ENCODE results near the gene ZNF385D.

The ZNF385D gene, protein sequence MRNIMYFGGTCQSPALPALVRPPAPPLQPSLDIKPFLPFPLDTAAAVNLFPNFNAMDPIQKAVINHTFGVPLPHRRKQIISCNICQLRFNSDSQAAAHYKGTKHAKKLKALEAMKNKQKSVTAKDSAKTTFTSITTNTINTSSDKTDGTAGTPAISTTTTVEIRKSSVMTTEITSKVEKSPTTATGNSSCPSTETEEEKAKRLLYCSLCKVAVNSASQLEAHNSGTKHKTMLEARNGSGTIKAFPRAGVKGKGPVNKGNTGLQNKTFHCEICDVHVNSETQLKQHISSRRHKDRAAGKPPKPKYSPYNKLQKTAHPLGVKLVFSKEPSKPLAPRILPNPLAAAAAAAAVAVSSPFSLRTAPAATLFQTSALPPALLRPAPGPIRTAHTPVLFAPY

GRCh38 chr3:21750831-21751391, at the start of gene ZNF385D:
ZNF385D (minus strand) TSS chr3:21751210; CDS start chr3:21750916, 294 bp downstream.
- no peak for DNase-seq (ENCODE audit: low read depth in 3 of 3)

DNA sequence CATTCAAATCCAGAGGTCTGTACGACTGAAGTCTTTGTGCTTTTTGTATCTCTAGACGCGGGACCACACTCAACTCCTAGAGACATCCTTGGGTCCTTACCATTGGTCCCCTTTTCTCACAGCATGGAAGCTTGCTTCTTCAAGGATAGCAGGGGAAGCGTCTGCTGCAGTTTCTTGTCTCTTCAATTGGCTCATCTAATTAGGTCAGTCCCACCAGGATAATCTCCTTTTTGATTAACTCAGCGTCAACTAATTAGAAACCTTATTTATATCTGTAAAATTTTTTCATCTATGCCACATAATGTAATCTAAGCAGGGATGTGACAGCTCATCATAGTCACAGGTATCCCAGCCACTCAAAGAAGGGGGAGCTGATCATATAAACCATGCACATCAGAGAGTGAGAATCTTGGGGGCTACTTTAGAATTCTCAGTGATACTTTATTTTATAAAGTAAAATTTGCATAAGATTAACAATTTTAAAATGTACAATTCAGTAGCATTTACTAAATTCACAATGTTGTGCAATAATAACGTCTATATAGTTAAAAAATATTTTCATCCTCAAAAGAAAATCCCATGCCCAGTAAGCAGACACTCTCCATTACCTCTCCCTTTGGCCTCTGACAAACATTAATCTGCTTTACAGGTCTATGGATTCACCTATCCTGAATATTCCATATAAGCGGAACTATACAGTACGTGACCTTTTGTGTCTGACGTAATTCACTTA, 47.5 kb upstream of the ZNF385D start:
- DNase-seq (ENCODE audit: low read depth in 3 of 3): no peak

GRCh38 chr3:21795921-21796320, 44.9 kb upstream of the ZNF385D start:
- no peak for DNase-seq (ENCODE audit: low read depth in 3 of 3)

DNA sequence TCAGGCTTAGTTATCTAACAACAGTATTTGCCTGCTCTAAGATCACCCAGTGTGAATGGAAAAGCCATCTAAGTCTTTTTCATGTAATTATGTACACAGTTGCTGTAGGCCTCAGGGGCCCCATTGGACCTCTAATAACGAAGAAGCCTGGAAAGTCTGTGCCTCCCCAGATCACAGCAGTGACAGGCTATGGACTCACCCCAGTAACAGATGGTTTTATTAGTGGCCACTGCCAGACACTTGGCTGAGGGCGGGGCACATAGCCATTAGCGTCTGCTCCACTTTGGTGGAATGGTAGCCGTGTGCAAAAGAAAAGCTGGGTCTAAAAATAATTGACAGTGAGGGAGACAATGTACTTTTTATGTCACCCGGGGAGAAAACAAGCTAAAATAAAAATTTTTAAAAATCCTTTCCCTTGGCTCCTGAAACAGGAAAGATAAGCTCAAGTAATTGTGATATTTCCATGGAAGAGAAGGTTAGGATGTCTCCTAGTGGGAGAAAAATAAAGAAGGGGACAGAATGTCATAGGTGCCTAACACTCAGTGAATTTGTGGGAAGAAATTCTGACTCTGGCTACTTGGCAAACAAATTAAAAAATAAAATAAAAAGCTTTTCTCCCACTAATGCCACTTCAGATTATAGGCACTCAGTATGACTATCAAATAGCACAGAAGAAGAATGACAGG, 44.3 kb upstream of the ZNF385D start:
- DNase-seq (ENCODE audit: low read depth in 3 of 3): no peak

- DNase-seq (ENCODE audit: low read depth in 3 of 3): no peak
Measured at GRCh38 chr3:21794291-21794690, 43.3 kb upstream of the ZNF385D start.

GRCh38 chr3:21792176-21792575, 41.2 kb upstream of the ZNF385D start:
- DNase-seq (ENCODE audit: low read depth in 3 of 3): no peak

DNA sequence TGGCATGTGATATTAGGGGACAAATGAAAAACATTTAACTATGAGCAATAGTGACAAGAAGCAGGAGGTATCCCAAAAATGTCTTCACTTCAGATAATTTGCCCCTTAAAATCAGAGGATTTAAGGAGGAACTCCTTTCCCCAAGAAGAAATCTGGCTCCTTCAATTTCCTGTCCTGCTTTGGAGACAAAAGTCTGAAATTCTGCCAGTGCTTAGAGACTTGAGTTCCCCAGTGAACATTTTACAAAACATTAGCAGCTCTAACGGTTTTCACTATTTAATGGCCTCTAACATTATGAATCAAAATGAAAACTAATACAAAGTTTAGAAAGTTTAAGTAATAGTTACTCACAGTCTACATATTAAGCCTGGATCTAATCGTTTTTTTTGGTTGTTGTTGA, 40.3 kb upstream of the ZNF385D start:
- DNase-seq (ENCODE audit: low read depth in 3 of 3): no peak

GRCh38 chr3:21790466-21790865, 39.5 kb upstream of the ZNF385D start:
- no peak for DNase-seq (ENCODE audit: low read depth in 3 of 3)

- DNase-seq (ENCODE audit: low read depth in 3 of 3): no peak
Measured at GRCh38 chr3:21789730-21790129, 38.7 kb upstream of the ZNF385D start.

- DNase-seq (ENCODE audit: low read depth in 3 of 3): no peak
Measured at GRCh38 chr3:21786438-21786797, 35.4 kb upstream of the ZNF385D start.

DNA sequence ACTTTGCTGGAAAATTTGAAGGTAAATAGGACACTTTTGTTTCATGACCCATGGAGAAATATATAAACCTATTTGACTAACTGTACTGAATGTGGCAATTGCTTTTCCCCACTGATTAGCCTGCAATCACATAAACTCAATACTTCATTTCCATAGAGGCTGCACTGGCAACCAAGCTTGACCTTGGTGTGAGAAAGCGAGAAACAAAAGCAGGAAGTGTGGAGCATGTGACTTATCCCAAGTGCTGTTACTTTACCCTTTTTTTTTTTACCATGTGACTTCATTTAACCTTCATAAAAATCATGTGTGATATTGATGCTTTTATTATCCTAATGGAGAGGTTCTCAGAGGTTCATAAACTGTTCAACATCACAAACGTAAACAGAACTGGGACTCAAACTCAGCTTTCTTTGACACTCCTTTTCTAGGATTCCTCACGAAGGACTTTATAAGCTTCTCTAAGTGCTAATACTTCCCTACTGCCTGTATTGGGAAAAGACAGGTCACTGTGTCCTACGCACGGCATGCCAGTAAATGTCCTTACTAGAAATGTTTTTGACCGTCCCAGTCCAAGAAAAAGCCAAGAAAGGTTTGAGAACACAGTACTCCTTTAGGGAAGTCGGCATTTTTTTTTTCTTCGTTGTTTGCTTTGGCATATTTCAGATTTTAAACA, 34.9 kb upstream of the ZNF385D start:
- no peak for DNase-seq (ENCODE audit: low read depth in 3 of 3)

GRCh38 chr3:21783839-21784238, 32.8 kb upstream of the ZNF385D start:
- no peak for DNase-seq (ENCODE audit: low read depth in 3 of 3)

DNA sequence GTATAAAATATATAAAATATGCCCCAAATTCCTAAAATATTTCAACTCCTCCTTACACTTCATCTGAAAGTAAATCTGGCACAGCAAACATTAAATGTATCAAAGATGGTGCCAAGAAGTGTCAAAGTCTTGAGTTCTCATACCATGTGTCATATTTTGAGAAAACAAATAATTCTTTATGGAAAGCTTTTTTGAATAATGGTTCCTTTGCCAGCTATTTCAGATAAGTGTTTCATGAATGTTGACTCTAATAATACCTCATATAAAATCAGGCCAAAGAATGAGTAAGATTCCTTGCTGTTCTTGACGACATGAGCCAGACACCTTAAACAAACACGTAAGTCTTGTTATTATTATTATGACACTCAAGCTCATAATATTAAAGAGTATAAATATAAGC, 30.3 kb upstream of the ZNF385D start:
- no peak for DNase-seq (ENCODE audit: low read depth in 3 of 3)

- DNase-seq (ENCODE audit: low read depth in 3 of 3): no peak
Measured at GRCh38 chr3:21779909-21780308, 28.9 kb upstream of the ZNF385D start.

- DNase-seq (ENCODE audit: low read depth in 3 of 3): no peak
Measured at GRCh38 chr3:21778715-21779114, 27.7 kb upstream of the ZNF385D start.

- DNase-seq (ENCODE audit: low read depth in 3 of 3): no peak
Measured at GRCh38 chr3:21777821-21778220, 26.8 kb upstream of the ZNF385D start.

DNA sequence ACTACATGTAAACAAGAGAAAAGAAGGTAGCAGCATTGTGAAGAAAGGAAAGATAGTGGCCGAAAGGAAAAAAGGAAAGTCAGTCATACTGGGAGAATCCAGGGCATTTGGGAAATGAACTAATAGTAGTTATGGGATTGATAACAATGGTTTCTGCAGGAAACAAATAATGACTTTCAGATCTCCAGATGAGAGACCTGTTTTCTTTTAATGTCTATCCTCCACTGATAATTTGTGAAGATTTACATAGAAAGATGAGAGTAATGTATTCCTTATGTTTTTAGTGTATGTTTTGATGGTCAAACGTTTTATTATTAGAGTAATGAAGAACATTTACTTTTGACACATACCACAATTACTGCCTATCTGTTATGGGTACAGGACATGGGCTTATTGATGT, 15.0 kb upstream of the ZNF385D start:
- no peak for DNase-seq (ENCODE audit: low read depth in 3 of 3)

DNA sequence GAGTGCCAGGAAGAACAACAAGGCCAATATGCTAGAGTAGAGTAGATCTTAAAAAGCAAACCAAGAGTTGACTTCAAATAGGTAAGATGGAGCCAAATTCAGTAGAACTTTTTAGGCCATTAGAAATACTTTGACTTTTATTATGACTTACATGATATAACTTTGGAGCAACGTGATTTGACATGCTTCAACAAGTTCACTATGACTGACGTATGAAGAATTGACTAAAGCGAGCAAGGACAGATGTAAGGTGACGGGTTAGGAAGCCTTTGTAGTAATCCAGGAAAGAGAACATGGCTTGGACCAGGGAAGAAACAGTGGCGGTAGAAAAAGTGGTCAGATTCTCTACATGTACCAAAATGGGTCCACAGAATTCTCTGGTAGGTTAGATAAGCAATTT, 4.9 kb upstream of the ZNF385D start:
- no peak for DNase-seq (ENCODE audit: low read depth in 3 of 3)

DNA sequence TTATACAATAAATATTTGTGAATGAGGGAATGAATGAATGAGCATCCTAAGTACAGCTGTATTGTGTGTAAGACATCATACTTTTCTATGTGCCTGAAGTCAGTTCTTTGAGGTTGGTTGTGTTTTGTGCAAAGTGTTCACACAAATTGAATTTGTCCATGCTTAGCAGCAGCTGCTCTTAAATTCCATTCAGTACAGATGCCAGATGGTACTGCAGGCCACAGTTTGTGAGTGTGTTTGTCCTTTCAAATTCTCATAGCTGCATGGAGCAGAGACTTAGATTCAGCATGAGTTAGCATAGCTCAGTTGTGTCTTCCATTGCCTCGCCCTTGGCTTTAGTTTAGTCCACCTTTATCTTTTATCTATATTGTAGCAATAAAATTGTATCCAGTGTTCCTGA, 3.8 kb upstream of the ZNF385D start:
- DNase-seq (ENCODE audit: low read depth in 3 of 3): no peak

GRCh38 chr3:21752749-21753347, 1.8 kb upstream of the ZNF385D start:
- no peak for DNase-seq (ENCODE audit: low read depth in 3 of 3)

- DNase-seq (ENCODE audit: low read depth in 3 of 3): no peak
Measured at GRCh38 chr3:21751886-21752285, 876 bp upstream of the ZNF385D start.
